ENCODE data around the gene SERAC1. TPM values are rescaled to one million over a fixed set of nuclear protein-coding genes. Genes with fewer than 3 reads are reported as not detected.

The SERAC1 gene
- polyA plus RNA-seq, 10 donors, result 4.8 to 7.8 (median 6.2) TPM

GRCh38 chr6:158125271-158125670 lies 42.8 kb downstream of the SERAC1 start:
- no peak for DNase-seq

GRCh38 chr6:158124288-158124687 lies 43.8 kb downstream of the SERAC1 start:
- no peak for DNase-seq

DNA sequence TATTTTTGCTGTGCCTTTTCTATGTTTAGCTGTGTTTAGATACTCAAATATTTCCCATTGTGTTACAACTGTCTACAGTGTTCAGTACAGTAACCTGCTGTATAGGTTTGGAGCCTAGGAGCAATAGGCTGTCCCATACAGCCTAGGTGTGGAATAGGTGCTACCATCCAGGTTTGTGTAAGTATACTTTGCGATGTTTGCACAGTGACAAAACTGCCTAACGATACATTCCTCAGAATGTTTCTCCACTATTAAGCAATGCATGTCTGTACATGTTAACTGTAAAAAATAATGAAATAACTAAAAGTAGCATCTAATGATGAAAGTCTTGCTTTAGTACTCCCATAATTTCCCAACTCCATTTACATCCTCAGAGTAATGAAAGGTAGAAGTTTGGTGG lies 46.0 kb downstream of the SERAC1 start:
- no peak for DNase-seq

DNA sequence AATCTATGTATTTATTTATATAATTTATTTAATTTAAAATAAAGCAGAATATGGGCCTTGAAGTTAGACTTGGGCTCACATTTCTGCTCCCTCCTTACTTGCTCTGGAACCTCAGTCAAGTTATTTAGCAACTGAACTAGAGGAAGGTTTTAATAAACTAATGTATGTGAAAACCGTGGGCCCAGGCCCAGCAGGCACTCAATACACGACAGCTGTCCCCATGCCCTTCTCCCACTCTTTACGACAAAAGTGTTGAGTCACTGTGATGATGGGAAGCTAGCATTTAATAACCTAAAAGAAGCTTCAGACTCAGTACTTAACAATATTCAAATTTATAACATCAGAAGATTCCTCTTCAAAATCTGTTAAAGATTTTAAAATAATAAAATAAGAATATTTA lies 46.7 kb downstream of the SERAC1 start:
- DNase-seq, result no peak

- no peak for DNase-seq
Measured at GRCh38 chr6:158118886-158119285, 49.2 kb downstream of the SERAC1 start.

DNA sequence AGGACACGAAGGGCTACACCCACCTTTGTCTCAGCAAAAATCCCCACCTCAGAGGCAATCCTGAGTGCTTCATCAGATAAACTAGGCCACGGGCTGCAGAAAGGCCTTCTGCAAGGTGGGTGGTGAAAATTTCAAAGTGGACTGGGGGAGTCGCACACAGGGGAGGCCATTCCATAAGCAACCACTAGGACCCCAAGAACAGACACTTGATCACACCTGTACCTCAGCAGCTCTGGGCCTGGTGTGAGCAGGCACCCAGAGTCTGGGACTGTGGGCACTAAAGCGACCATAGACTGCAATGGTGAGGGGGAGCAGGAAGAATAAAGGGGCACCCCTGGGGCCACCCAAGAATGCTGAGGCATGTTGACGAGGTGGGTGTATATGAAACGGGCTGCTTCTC lies 52.6 kb downstream of the SERAC1 start:
- DNase-seq, result no peak

GRCh38 chr6:158115102-158115501 lies 53.0 kb downstream of the SERAC1 start:
- no peak for DNase-seq

DNA sequence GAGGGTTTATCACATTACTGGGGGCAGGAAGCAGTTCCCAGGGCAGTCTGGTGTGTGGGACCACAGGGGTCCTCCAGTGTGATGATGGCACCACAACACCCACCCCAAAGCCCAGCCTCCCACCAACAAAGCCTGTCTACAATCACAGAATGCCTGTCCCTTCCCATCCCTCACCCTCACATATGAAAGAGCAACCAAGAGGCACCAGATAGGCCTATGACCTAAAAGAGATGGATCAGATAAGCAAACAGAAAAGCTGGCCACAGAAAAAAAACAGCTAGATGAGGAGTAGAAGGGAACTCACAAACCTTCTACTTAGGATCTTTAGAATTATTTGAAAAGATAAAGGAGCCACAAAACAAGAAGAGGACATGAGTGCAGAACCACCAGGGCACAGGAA lies 54.3 kb downstream of the SERAC1 start:
- DNase-seq, result no peak

DNA sequence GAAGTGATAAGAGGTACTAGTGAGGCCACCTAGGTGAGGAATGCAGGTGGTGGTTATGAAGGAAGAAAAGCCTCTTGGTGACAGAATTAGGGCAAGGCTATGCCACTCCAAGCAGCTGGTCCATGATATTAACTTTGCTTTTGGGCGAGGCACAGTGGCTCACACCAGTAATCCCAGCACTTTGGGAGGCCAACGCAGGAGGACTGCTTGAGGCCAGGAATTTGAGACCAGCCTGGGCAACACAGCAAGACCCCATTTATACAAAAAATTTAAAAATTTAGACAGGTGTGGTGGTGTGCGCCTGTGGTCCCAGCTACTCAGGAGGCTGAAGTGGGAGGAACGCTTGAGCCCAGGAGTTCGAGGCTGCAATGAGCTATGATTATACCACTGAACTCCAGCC lies 56.1 kb downstream of the SERAC1 start:
- DNase-seq, result no peak

- DNase-seq, result no peak
Measured at GRCh38 chr6:158110986-158111385, 57.1 kb downstream of the SERAC1 start.

- no peak for DNase-seq
Measured at GRCh38 chr6:158109748-158110147, 58.3 kb downstream of the SERAC1 start.

DNA sequence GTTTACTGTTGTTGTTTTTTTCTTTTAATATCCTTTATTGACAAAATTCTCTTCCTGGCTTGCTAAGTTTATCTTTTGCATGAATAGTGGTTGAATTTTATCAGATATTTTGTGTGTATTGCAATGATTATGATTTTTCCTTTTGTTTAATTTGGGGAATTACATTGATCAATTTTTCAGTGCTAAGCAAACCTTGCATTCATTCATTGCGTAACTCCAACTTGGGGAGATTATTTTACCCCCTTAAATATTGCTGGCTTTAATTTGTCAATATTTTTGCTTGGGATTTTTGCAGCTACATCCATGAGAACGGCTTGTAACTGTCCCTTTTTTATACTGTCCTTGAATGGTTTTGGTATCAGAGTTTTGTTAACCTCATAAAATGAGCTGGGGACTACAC lies 63.4 kb downstream of the SERAC1 start:
- DNase-seq, result no peak

- no peak for DNase-seq
Measured at GRCh38 chr6:158103228-158103627, 64.8 kb downstream of the SERAC1 start.

- DNase-seq, result no peak
Measured at GRCh38 chr6:158095671-158096070, 72.4 kb downstream of the SERAC1 start.

- no peak for DNase-seq
Measured at GRCh38 chr6:158095031-158095430, 73.0 kb downstream of the SERAC1 start.

DNA sequence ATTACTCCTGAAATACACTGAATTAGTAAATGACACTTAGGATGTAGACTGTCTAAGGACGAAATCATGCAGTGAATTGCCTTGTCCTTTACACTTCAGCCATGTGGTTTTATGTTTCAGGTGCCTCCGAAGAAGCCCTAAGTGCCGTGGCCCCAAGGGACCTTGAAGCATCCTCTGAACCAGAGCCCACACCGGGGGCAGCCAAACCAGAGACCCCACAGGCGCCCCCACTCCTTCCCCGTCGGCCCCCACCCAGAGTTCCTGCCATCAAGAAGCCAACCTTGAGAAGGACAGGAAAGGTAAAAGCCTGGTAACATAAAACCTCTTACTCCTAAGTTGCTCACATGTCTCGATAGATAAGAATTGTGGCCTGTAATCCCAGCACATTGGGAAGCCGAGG lies 75.3 kb downstream of the SERAC1 start:
- DNase-seq, result no peak

GRCh38 chr6:158087224-158087867 lies 80.7 kb downstream of the SERAC1 start:
- DNase-seq, result no peak

- no peak for DNase-seq
Measured at GRCh38 chr6:158086504-158087223, 81.4 kb downstream of the SERAC1 start.

GRCh38 chr6:158086054-158086503 lies 82.0 kb downstream of the SERAC1 start:
- DNase-seq, result no peak

- no peak for DNase-seq
Measured at GRCh38 chr6:158085261-158086053, 82.6 kb downstream of the SERAC1 start.

DNA sequence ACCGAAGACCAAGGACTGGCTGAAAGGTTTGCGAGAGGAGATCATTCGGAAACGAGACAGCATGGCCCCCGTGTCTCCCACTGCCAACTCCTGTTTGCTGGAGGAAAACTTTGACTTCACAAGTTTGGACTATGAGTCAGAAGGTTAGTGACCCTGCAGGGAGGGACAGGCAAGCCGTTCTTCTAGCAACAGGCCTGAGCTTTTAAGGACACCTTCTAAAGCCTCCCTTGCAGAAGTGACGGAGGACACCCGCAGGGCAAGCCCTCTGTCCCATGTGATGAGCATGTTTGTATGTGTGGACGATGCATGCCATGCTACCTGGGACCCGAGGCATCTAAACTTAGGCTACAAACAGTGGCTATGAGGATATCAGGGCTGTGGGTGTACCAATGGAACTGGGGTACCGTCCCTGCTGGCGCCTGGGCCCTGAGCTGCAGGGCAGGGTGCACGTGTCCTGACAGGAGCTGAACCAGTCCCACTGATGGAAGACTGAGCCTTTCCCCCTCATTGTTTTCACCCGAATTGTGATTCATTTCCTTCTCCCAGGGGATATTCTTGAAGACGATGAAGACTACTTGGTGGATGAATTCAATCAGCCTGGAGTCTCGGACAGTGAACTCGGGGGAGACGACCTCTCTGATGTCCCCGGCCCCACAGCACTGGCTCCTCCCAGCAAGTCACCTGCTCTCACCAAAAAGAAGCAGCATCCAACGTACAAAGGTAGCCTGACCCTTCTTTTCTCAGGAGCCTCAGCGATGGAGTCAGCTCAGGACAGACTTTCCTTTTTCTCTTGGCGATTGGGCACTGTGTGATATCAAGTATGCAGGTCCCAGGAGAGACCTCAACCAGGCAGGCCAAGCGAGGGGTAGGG lies 84.4 kb downstream of the SERAC1 start:
- DNase-seq, result no peak

DNA sequence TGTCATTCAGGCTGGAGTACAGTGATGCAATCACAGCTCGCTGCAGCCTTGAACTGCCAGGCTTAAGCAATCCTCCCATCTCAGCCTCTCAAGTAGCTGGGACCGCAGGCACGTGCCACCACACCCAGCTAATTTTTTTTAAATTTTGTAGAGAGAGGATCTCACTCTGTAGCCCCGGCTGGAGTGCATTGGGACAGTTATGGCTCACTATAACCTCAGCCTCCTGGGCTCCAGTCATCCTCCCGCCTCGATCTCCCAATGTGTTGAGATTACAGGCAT lies 86.5 kb downstream of the SERAC1 start:
- no peak for DNase-seq
